Measurements from ENCODE around the gene QRFP. TPM values are rescaled to one million over a fixed set of nuclear protein-coding genes. Genes with fewer than 3 reads are reported as not detected.

Gene QRFP
- not detected in 2 replicates for total RNA-seq (2014; rRNA removed; shearing (Covaris generic))

- no peak for DNase-seq (ENCODE audit: low spot score)
Observed at GRCh38 chr9:130896233-130897014, at the start of gene QRFP. TSS of gene QRFP (minus strand) at chr9:130896812. CDS start at chr9:130893838, 2,974 bp downstream.

GRCh38 chr9:130945173-130945572 lies 48.6 kb upstream of the QRFP start:
- no peak for DNase-seq (ENCODE audit: low spot score)

DNA sequence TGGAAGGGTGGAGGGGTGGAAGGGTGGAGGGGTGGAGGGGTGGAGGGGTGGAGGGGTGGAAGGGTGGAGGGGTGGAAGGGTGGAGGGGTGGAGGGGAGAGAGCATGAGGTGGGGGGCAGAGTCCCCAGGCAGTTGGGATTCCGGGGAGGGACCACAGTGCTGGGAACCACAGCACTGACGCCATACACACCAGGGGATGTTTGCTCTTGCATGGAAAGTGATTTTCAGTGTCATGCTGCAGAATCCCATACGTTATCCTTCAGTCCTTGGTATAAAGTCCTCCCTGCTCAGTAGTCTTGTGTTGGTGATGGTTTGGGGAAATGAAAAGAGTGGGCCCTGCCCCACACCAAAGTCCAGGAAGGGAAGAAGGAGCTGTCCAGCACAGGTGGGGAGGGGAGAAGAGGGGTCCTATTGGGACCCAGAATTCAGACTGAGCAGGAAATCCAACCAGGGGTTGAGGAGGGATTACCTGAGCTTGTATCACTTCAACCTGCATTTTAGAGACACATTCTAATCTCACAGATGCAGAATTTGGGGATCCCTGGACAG lies 48.0 kb upstream of the QRFP start:
- no peak for DNase-seq (ENCODE audit: low spot score)

DNA sequence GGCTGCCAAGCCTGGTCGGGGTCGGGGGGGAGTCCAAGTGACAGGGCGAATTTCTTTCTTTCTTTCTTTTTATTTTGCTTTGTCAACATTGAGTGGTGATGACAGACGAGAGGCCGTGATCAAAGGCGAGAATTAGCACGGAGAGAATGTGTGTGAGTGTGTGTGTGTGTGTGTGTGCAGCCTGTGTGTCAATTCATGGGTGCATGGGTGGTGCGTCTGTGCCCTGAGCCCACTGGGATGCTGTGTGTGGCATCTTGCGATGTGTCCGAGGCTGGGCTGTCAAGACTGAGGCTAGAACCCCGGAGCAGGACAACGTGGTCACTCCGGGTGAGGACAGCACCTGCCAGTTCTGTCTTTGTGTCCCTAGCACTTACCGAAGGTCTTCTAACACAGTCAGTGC lies 47.2 kb upstream of the QRFP start:
- DNase-seq (ENCODE audit: low spot score): no peak

- no peak for DNase-seq (ENCODE audit: low spot score)
Observed at GRCh38 chr9:130943221-130943620, 46.6 kb upstream of the QRFP start.

- DNase-seq (ENCODE audit: low spot score): no peak
Observed at GRCh38 chr9:130942679-130943078, 46.1 kb upstream of the QRFP start.

- no peak for DNase-seq (ENCODE audit: low spot score)
Observed at GRCh38 chr9:130942084-130942483, 45.5 kb upstream of the QRFP start.

- DNase-seq (ENCODE audit: low spot score): peak; percentile 36
Observed at GRCh38 chr9:130940693-130941576, 44.3 kb upstream of the QRFP start.

DNA sequence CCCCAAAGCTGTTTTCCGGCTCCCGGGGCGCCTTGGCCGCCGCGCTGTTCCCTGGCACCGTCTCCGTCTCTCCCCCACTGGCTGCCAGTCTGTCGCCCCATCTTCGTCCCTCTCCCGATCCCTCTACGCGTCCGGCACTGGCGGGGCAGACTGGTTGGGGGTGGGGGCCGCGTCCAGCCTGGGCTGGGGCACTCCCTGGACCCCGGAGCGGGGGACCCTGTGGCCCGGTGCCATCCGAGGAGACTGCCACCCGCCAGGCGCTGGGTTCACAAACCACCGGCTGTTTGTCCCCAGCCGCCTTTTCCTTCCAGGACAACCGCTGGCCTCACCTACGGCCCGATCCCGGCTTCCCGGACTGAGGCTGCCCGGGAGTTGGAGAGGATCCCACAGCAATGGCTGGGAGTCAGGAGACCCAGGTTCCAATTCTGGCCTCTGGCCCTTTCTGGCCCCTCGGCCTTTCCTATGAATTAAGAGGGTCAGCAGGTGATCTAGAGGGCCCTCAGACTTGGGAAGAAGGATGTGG lies 43.5 kb upstream of the QRFP start:
- DNase-seq (ENCODE audit: low spot score): no peak

GRCh38 chr9:130939405-130940026 lies 42.9 kb upstream of the QRFP start:
- DNase-seq (ENCODE audit: low spot score): no peak

DNA sequence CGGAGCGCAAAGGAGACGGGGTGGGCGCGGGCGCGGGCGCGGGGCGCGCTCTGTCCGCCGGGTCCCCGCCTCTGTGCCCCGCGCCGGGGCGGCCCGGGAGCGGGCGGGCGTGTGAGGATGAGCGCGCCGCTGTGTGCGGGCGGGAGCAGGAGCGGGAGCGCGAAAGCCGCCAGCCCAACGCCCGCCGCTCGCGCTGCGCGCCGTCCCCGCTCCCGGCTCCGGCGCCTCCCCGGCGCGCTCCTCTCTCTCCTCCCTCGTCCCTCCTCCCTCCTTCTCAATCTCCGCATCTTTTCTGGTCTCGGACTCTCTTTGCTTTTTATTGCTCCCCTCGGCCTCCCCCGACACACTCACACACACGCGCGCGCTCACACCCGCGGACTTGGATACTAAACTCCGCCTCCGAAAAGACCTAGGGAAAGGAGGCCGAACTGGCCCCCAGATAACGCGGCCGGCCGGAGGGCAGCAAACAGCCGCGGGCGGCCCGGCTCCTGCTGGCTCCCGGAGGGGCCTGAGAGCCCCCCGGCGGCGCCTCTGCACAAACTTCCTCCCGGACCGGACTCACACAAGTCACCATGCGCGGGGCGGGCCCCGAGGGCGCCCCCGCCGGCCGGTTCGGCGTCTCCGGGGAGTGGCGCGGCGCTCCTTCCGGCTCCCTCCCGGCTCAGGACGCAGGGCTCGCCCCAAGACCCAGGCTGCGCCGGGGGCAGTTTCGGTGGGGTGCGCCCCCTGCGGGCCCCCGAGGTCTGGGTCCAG lies 42.2 kb upstream of the QRFP start, which contains the start of gene FIBCD1:
FIBCD1 (minus strand) TSS at position 596 of the 753 bp plus-strand sequence. CDS start 640 bp downstream, outside the sequence.
- DNase-seq (ENCODE audit: low spot score): no peak

- no peak for DNase-seq (ENCODE audit: low spot score)
Observed at GRCh38 chr9:130938184-130938651, 41.6 kb upstream of the QRFP start.

DNA sequence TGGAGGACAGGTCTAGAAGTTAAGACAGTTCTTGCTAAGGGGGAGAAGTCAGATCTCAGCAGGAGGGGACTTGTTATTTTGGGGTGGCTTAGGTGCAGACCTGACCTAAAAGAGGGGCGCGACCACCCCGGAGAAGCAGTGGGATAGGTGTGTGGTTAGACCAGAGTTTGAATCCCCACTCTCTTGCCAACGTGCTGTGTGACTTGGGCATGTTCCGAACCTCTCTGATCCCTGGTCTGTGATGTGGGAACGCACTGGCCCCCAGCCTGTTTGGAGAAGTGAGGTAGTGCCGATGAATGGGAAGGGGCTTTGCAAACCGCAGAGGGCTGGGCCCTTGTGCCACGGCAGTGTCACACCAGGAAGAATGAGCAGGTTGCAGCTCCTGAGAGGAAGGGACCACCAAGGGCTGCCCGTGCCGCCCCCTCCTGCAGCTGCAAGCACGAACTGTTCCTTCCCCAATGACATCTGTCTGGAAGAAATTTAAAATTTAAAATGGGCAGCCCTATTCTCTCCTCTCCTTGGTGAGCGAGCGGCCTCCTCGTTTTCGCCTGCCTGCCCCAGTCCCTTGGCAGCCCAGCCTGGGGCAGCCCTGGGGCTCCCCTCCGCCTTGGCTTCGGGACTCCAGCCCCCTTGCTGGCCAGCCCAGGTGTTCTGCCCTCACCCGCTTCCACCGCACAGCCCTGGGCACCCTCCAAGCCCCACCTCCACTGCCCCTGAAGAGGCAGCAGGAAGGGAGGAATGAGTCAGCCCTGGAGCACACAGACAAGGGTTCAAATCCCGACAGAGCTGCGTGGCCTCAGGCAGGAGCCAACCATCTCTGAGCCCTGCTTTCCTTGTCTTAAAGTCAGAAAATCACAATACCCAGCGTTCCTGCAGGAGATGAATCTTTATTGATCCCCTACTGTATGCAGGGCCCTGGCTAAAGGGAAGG lies 40.8 kb upstream of the QRFP start:
- no peak for DNase-seq (ENCODE audit: low spot score)

DNA sequence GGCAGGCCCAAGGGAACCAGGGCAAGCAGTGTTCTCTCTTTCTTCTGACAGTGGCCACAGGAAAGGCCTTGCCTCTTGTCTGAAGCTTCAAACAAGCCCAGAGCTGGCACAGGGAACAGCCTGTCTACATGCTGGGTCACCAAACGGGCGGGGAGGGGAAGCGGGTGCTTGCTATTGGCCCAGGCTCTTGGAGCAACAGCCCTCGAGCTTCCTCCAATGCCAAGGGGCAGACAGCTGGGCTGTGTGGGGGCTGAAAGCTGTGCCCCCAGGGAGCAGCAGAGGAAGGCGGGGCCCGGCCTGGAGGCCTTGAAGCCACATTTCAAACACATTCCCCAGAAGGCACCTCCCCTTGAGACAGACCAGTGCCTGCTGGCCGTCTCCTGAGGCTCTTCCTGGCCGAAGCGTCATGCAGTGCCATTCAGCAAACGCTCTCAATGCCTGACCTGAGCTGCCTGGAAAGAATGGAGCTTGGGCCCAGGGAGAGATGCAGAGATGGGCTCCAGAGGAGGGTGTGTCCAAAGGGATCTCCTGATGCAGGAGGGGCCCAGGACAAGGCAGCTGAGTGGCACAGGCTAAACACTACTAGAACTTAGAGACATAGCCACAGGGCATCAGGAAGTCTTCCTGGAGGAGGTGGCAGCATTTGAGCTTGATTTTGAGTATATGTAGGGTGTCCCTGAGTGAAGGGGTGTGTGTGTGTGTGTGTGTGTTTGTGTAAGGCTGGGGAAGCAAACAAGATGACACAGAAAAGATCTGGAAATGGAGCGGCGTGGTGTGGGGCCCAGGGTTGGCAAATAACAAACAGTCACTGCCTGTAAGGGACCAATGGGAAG lies 39.9 kb upstream of the QRFP start:
- peak; percentile 59 for DNase-seq (ENCODE audit: low spot score)

GRCh38 chr9:130935648-130936271 lies 39.1 kb upstream of the QRFP start:
- DNase-seq (ENCODE audit: low spot score): no peak

GRCh38 chr9:130934702-130935647 lies 38.4 kb upstream of the QRFP start:
- DNase-seq (ENCODE audit: low spot score): no peak

DNA sequence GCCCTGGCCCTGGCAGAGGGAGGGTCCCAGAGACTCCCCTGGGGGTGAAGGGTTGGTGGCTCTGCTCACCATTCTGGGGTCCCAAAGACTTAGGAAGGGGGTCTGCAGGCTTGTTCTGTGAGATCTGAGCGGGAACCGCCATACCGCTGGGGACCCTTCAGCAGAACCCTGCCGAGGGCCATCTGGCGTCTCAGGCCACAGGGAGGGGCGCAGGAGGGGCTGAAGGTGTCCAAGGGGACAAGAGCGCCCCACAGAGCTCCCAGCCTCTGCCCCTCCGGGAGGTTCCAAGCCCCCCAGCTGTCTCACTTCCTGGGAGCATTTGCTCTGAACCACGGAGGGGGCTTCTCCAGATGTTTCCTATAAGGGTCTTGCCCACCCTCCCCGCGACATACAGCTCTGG lies 37.6 kb upstream of the QRFP start:
- DNase-seq (ENCODE audit: low spot score): no peak
